ENCODE data around the gene VSIR. TPM values are rescaled to one million over a fixed set of nuclear protein-coding genes. Genes with fewer than 3 reads are reported as not detected.

VSIR gene
- total and polyA plus RNA-seq, 11 donors, result 32.6 to 181 (median 83.2) TPM

DNA sequence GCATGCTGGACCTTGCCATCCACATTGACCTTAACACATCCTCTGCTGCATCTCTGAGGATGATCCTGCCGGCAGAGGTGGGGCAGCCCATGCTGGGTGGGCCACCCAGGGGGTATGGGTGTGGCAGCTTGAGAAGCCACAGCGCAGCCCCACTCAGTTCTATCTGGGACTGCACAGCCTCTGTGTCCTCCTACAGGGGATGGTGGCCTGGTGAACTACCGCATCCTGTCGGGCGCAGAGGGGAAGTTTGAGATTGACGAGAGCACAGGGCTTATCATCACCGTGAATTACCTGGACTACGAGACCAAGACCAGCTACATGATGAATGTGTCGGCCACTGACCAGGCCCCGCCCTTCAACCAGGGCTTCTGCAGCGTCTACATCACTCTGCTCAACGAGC is 41.5 kb downstream of the VSIR start:
- Histone ChIP-seq H3K27me3 (no peaks in the 10 kb centered on the region), H3K36me3 (no peaks in the 10 kb centered on the region), H3K9me3 (no peaks in the 10 kb centered on the region), H3K4me3 (no peak overlapping the region), H3K27ac (no peak overlapping the region), H3K4me1 (peaks cover 0 to 81% (median 31%) of the 10 kb centered on the region in 12 donors)
- ATAC-seq (no peak), DNase-seq (no peak)
- TF ChIP-seq POLR2A (IDR thresholded peaks at IDR 0.05) (no peak), CTCF (IDR thresholded peaks at IDR 0.05) (no peak)
- 96 to 98% (median 97%) methylated on average over 10 to 12 of the region's 12 CpGs for WGBS, 4 donors
- intact Hi-C loops (cut with DNase I), result no loop called here

GRCh38 chr10:71729161-71729636 is 44.1 kb downstream of the VSIR start:
- Histone ChIP-seq H3K9me3 (no peaks in the 10 kb centered on the region), H3K4me1 (peaks cover 0 to 74% (median 35%) of the 10 kb centered on the region in 12 donors), H3K36me3 (no peaks in the 10 kb centered on the region), H3K4me3 (no peak overlapping the region), H3K27ac (peak overlapping the region in 11 of 12 donors; percentile 47 to 95 (median 77)), H3K27me3 (no peaks in the 10 kb centered on the region)
- peak; percentile 21 to 56 (median 50) for ATAC-seq
- TF ChIP-seq CTCF (IDR thresholded peaks at IDR 0.05) (no peak), POLR2A (IDR thresholded peaks at IDR 0.05) (no peak)
- WGBS, 4 donors, result 47 to 60% (median 52%) methylated on average over 9 to 10 of the region's 10 CpGs
- DNase-seq, result peak; percentile 66 to 87 (median 75)
- intact Hi-C loops (cut with DNase I), result loop anchor here in 5 of 10 donors (2.0 to 10.0 kb wide), 3 partner anchors 43 to 414 kb away; partner anchors contain the start of genes VSIR (in 4 of the 5) and SLC29A3 (in 1 of the 5)

- 14 to 19% (median 16%) methylated on average over 8 of the region's 8 CpGs for WGBS, 4 donors
- ATAC-seq (peak; percentile 60 to 80 (median 69)), DNase-seq (peak in 4 of 5 donors; percentile 69 to 86 (median 72))
- intact Hi-C loops (cut with DNase I), result loop anchor here in 5 of 10 donors (2.0 to 10.0 kb wide), 3 partner anchors 44 to 413 kb away; partner anchors contain the start of genes VSIR (in 4 of the 5) and SLC29A3 (in 1 of the 5)
- TF ChIP-seq POLR2A (IDR thresholded peaks at IDR 0.05), result no peak
- no peak for TF ChIP-seq CTCF (IDR thresholded peaks at IDR 0.05)
- Histone ChIP-seq H3K4me1 (peaks cover 0 to 65% (median 35%) of the 10 kb centered on the region in 12 donors), H3K27ac (peak overlapping the region; percentile 18 to 95 (median 76)), H3K36me3 (no peaks in the 10 kb centered on the region), H3K9me3 (no peaks in the 10 kb centered on the region), H3K27me3 (no peaks in the 10 kb centered on the region), H3K4me3 (peak overlapping the region in 1 of 12 donors; percentile 0)
Observed at GRCh38 chr10:71727738-71728737, 45.3 kb downstream of the VSIR start.

Measured in heart left ventricle (tissue), 16 donors.